B cell (primary cell): ENCODE results near the gene S100A10. TPM values are rescaled to one million over a fixed set of nuclear protein-coding genes. Genes with fewer than 3 reads are reported as not detected.

Experiments
- ATAC-seq: fragments of 200-7000 bp; cut with Tn5 transposase; one replicate; pipeline ENCODE4 v1.10.0; 2021; ENCODE audit warnings: low read depth, mild to moderate bottlenecking, moderate number of reproducible peaks, moderate library complexity
- CTCF ChIA-PET: fragments of 350-600 bp; sonication (Branson Sonifier 250); formaldehyde crosslinking; loops from one replicate; lab custom pipeline; 2021; ENCODE audit warnings: antibody characterized with exemption, inconsistent platforms; lab: Charles Lee
- POLR2A ChIA-PET: fragments of 350-600 bp; sonication (Branson Sonifier 250); formaldehyde crosslinking; loops from one replicate; lab custom pipeline; 2021; ENCODE audit warnings: antibody characterized with exemption; lab: Charles Lee
- DNase-seq: peaks from one replicate; pipeline ENCODE4 v3.0.0; 2013
- H2AFZ ChIP-seq: 2 replicates; pipeline ENCODE4 v1.6.1; 2012; ENCODE audit warnings: mild to moderate bottlenecking, low read depth, low read length; ENCODE audit not compliant: insufficient read depth, poor library complexity, severe bottlenecking
- H3K27ac ChIP-seq, 2 donors: 1 replicate in 1 of 2; 2 replicates in 1 of 2; pipeline ENCODE4 v1.5.1; 2012 to 2013; ENCODE audit warnings: low read length in 2 of 2, mild to moderate bottlenecking in 2 of 2, moderate library complexity in 1 of 2
- H3K27me3 ChIP-seq, 4 experiments: fragments of 200-600 bp in 1 of 4; sonication (generic) in 1 of 4; replicated peaks in 1 of 4; 1 replicate in 2 of 4; 2 replicates in 2 of 4; pipeline versions ENCODE4 v1.6.1 to v1.7.0; 2013 to 2016; ENCODE audit warnings: low read length in 3 of 4, mild to moderate bottlenecking in 2 of 4, mixed read lengths in 1 of 4, moderate library complexity in 1 of 4; ENCODE audit not compliant: insufficient read depth in 4 of 4, control insufficient read depth in 3 of 4; ENCODE audit errors: control extremely low read depth in 1 of 4
- H3K36me3 ChIP-seq, 2 experiments: replicated peaks in 1 of 2; 1 replicate in 1 of 2; 2 replicates in 1 of 2; pipeline versions ENCODE4 v1.6.1 to v1.7.1; 2013; ENCODE audit warnings: low read length in 1 of 2; ENCODE audit not compliant: insufficient read depth in 2 of 2, control insufficient read depth in 1 of 2; ENCODE audit errors: control extremely low read depth in 1 of 2, extremely low read depth in 1 of 2
- H3K4me1 ChIP-seq, 2 donors: fragments of 200-600 bp in 1 of 2; sonication (generic) in 1 of 2; 1 replicate in 1 of 2; 2 replicates in 1 of 2; pipeline versions ENCODE4 v1.5.1 to v1.6.1; 2013 to 2017; ENCODE audit warnings: low read length in 2 of 2; ENCODE audit not compliant: control insufficient read depth in 2 of 2, insufficient read depth in 2 of 2
- H3K4me2 ChIP-seq: replicated peaks from 2 replicates; pipeline ENCODE3; 2012; ENCODE audit warnings: mild to moderate bottlenecking, low read depth, low read length; ENCODE audit not compliant: poor library complexity, severe bottlenecking
- H3K4me3 ChIP-seq, 5 experiments: fragments of 200-600 bp in 1 of 5; sonication (generic) in 1 of 5; 1 replicate in 3 of 5; 2 replicates in 2 of 5; pipeline versions ENCODE4 v1.5.1 to v1.7.0; 2011 to 2016; ENCODE audit warnings: low read length in 4 of 5, mild to moderate bottlenecking in 4 of 5, low read depth in 2 of 5, control low read depth in 1 of 5, moderate library complexity in 1 of 5; ENCODE audit not compliant: insufficient read depth in 1 of 5; ENCODE audit errors: control extremely low read depth in 1 of 5, extremely low read depth in 1 of 5
- H3K79me2 ChIP-seq: fragments of 200-600 bp; sonication (generic); one replicate; pipeline ENCODE4 v1.6.0; 2016; ENCODE audit warnings: low read length; ENCODE audit not compliant: control insufficient read depth, insufficient read depth
- H3K9ac ChIP-seq: fragments of 200-600 bp; sonication (generic); 2 replicates; pipeline ENCODE4 v1.6.1; 2017; ENCODE audit warnings: mild to moderate bottlenecking, low read length, moderate library complexity
- H3K9me3 ChIP-seq, 3 donors: one replicate each; pipeline versions ENCODE4 v1.6.1 to v1.7.1; 2013; ENCODE audit warnings: low read length in 2 of 3; ENCODE audit not compliant: control insufficient read depth in 2 of 3, insufficient read depth in 1 of 3; ENCODE audit errors: control extremely low read depth in 1 of 3
- H4K20me1 ChIP-seq: 2 replicates; pipeline ENCODE4 v1.6.0; 2012; ENCODE audit warnings: mild to moderate bottlenecking, low read length; ENCODE audit not compliant: insufficient read depth, control insufficient read depth, poor library complexity, severe bottlenecking
- H3K27ac Mint-ChIP-seq: one replicate; pipeline ENCODE4 v1.8.0; 2021; ENCODE audit warnings: mixed read lengths
- H3K27me3 Mint-ChIP-seq: one replicate; pipeline ENCODE4 v1.8.0; 2021; ENCODE audit warnings: mixed read lengths
- H3K4me1 Mint-ChIP-seq: one replicate; pipeline ENCODE4 v1.8.0; 2021; ENCODE audit warnings: mixed read lengths
- H3K4me3 Mint-ChIP-seq: one replicate; pipeline ENCODE4 v1.8.0; 2021; ENCODE audit warnings: mixed read lengths
- H3K9me3 Mint-ChIP-seq: one replicate; pipeline ENCODE4 v1.8.0; 2022; ENCODE audit warnings: mixed read lengths; ENCODE audit not compliant: insufficient read depth
- EZH2 ChIP-seq: IDR thresholded peaks from 2 replicates; pipeline ENCODE4 v1.6.1; 2012; ENCODE audit warnings: borderline replicate concordance, low read depth, mild to moderate bottlenecking, moderate library complexity, low read length; ENCODE audit not compliant: insufficient read depth, poor library complexity, severe bottlenecking
- WGBS: methylation state at CpG from one replicate; pipeline ENCODE4 v1.1.5; 2013; ENCODE audit warnings: missing lambda C conversion rate; ENCODE audit not compliant: insufficient coverage; 5-methylcytosine and 5-hydroxymethylcytosine counted together
- intact Hi-C: fragments of 100-400 bp; cut with micrococcal nuclease; formaldehyde crosslinking; loops from one replicate; pipeline ENCODE4 v1.10.0; 2022
- polyA plus RNA-seq: library from polyadenylated mRNA; depleted of rRNA; stranded (reverse); fragments of >200 nt; gene quantifications from 2 replicates; pipeline ENCODE4 v1.2.3, GENCODE V29; 2012
- total RNA-seq, 2 donors: library from RNA; stranded (reverse); fragments of 120-200 nt in 1 of 2; gene quantifications; 1 replicate in 1 of 2; 2 replicates in 1 of 2; pipeline versions ENCODE4 v1.2.3 to v1.2.4, GENCODE V29; 2013 to 2022
- TF ChIP-seq, protein P1 (sequence below): fragments of 200-600 bp; IDR thresholded peaks from one replicate; pipeline ENCODE4 v1.8.0; 2022; ENCODE audit warnings: antibody characterized with exemption, mild to moderate bottlenecking

The S100A10 gene
- total and polyA plus RNA-seq, 2 donors (not counting 1 experiment from before 2014, with no cell fraction given), result 38.0 to 47.1 TPM

- no peaks in the 10 kb centered on the region for H3K36me3 ChIP-seq
- H3K27me3 Mint-ChIP-seq, result peaks cover 25% of the 10 kb centered on the region
- TF ChIP-seq, protein P1, sequence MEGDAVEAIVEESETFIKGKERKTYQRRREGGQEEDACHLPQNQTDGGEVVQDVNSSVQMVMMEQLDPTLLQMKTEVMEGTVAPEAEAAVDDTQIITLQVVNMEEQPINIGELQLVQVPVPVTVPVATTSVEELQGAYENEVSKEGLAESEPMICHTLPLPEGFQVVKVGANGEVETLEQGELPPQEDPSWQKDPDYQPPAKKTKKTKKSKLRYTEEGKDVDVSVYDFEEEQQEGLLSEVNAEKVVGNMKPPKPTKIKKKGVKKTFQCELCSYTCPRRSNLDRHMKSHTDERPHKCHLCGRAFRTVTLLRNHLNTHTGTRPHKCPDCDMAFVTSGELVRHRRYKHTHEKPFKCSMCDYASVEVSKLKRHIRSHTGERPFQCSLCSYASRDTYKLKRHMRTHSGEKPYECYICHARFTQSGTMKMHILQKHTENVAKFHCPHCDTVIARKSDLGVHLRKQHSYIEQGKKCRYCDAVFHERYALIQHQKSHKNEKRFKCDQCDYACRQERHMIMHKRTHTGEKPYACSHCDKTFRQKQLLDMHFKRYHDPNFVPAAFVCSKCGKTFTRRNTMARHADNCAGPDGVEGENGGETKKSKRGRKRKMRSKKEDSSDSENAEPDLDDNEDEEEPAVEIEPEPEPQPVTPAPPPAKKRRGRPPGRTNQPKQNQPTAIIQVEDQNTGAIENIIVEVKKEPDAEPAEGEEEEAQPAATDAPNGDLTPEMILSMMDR, result no peak
- no peak for TF ChIP-seq EZH2
- no peaks in the 10 kb centered on the region for H3K4me1 Mint-ChIP-seq
- no peaks in the 10 kb centered on the region for H3K79me2 ChIP-seq
- H3K27ac ChIP-seq, result no peak overlapping the region
- no peak overlapping the region for H3K27ac Mint-ChIP-seq
- no peak overlapping the region for H3K9ac ChIP-seq
- intact Hi-C loops, result no loop called here
- ATAC-seq (no peak), DNase-seq (no peak)
- no peaks in the 10 kb centered on the region for H3K9me3 ChIP-seq
- H4K20me1 ChIP-seq, result no peaks in the 10 kb centered on the region
- no peak overlapping the region for H3K4me3 Mint-ChIP-seq
- ChIA-PET POLR2A (no interaction called here), CTCF (interaction anchor here (1.3 to 1.6 kb wide), 2 partner anchors 11 to 30 kb away, joined by 3 to 5 read pairs; no protein-coding TSS in a partner anchor)
- peaks cover 0 to 6% (median 0%) of the 10 kb centered on the region in 4 experiments for H3K27me3 ChIP-seq
- H3K4me1 ChIP-seq, result no peaks in the 10 kb centered on the region
- 100% methylated on average over 2 of the region's 4 CpGs for WGBS
- no peak overlapping the region for H3K4me3 ChIP-seq
- no peaks in the 10 kb centered on the region for H3K9me3 Mint-ChIP-seq
- no peak overlapping the region for H2AFZ ChIP-seq
- H3K4me2 ChIP-seq, result no peak overlapping the region
Observed at GRCh38 chr1:152023221-152023620, 29.6 kb upstream of the S100A10 start.

DNA sequence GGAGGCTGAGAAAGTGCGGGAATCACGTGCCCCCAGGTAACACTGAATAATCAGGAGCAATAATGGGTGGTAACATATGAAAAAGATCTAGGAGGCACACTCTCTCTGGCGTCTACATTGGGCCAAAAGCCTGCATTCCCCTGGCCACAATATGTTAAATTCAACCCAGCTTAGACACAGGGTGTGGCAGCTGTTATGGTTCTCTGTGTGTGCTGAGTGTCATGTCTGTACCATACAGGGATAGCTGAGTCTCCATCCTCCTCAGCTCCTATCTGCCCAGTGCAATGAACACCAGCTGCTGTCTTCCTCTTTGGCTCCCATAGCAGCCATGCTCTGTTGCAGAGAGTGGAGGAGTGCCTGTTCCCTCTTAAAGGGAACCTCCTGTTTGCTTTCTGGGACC lies 28.8 kb upstream of the S100A10 start:
- Histone ChIP-seq H3K9me3 (no peaks in the 10 kb centered on the region), H3K4me2 (no peak overlapping the region), H3K27me3 (peaks cover 0 to 6% (median 0%) of the 10 kb centered on the region in 4 experiments), H3K27ac (no peak overlapping the region), H3K4me3 (no peak overlapping the region), H3K36me3 (no peaks in the 10 kb centered on the region), H3K79me2 (no peaks in the 10 kb centered on the region), H3K4me1 (no peaks in the 10 kb centered on the region), H4K20me1 (no peaks in the 10 kb centered on the region), H2AFZ (no peak overlapping the region), H3K9ac (no peak overlapping the region)
- no peak overlapping the region for H3K27ac Mint-ChIP-seq
- ChIA-PET CTCF (interaction anchor here (1.6 kb wide), 1 partner anchor 12 kb away, joined by 5 read pairs; no protein-coding TSS in a partner anchor), POLR2A (no interaction called here)
- no peaks in the 10 kb centered on the region for H3K9me3 Mint-ChIP-seq
- no peak overlapping the region for H3K4me3 Mint-ChIP-seq
- no peaks in the 10 kb centered on the region for H3K4me1 Mint-ChIP-seq
- 94% methylated on average over 3 of the region's 3 CpGs for WGBS
- H3K27me3 Mint-ChIP-seq, result peaks cover 30% of the 10 kb centered on the region
- intact Hi-C loops, result no loop called here
- TF ChIP-seq, protein P1, result no peak
- TF ChIP-seq EZH2, result no peak
- no peak for DNase-seq
- ATAC-seq, result no peak
